Upper lobe of right lung (tissue), 1 donor: ENCODE results near the gene FGD6. TPM values are rescaled to one million over a fixed set of nuclear protein-coding genes. Genes with fewer than 3 reads are reported as not detected.
"Not testable (repeated sequence)": the region's sequence is repeated elsewhere in the genome, so short reads cannot be mapped to it uniquely, and the experiment has no call there.

ENCODE experiments used
- ATAC-seq: fragments of 200-7000 bp; cut with Tn5 transposase; one replicate; pipeline ENCODE4 v1.9.1; 2020; ENCODE audit warnings: mild to moderate bottlenecking, moderate library complexity
- DNase-seq: peaks from one replicate; pipeline ENCODE4 v3.0.0-alpha.2; 2020
- H3K27ac ChIP-seq: fragments of 200-600 bp; one replicate; pipeline ENCODE4 v1.8.0; 2022
- H3K27me3 ChIP-seq: fragments of 200-600 bp; one replicate; pipeline ENCODE4 v1.8.0; 2022; ENCODE audit warnings: mild to moderate bottlenecking
- H3K36me3 ChIP-seq: fragments of 200-600 bp; one replicate; pipeline ENCODE4 v1.8.0; 2022
- H3K4me1 ChIP-seq: fragments of 200-600 bp; one replicate; pipeline ENCODE4 v1.8.0; 2022
- H3K4me3 ChIP-seq: fragments of 200-600 bp; one replicate; pipeline ENCODE4 v1.8.0; 2022; ENCODE audit warnings: mild to moderate bottlenecking
- H3K9me3 ChIP-seq: fragments of 200-600 bp; one replicate; pipeline ENCODE4 v1.8.0; 2022
- CTCF ChIP-seq: fragments of 200-600 bp; IDR thresholded peaks from one replicate; pipeline ENCODE4 v1.8.0; 2022; ENCODE audit warnings: antibody characterized with exemption
- intact Hi-C: fragments of 100-400 bp; cut with DNase I; formaldehyde crosslinking; loops from one replicate; pipeline ENCODE4 v1.11.0; 2022
- total RNA-seq: library from RNA; stranded (reverse); fragmentation: NEBNext Ultra II Directional; extraction: Animal tissue kit (Norgen Biotek cat#: 25700); gene quantifications from one replicate; pipeline ENCODE4 v1.2.1, GENCODE V29; 2021
- donor health status: DM: no; HTN: yes; CAD: no; lungs with severe emphysema.

FGD6 gene
- total RNA-seq, 1 donor from 2014 or later, result 28.8 TPM

GRCh38 chr12:95248604-95249360, 31.5 kb upstream of the FGD6 start:
- TF ChIP-seq CTCF, result no peak
- DNase-seq (no peak), ATAC-seq (no peak)
- Histone ChIP-seq H3K27me3 (no peaks in the 10 kb centered on the region), H3K4me1 (peaks cover 8% of the 10 kb centered on the region), H3K4me3 (no peak overlapping the region), H3K9me3 (no peaks in the 10 kb centered on the region), H3K36me3 (peaks cover 26% of the 10 kb centered on the region), H3K27ac (no peak overlapping the region)
- intact Hi-C loops, result no loop called here

- ATAC-seq (no peak), DNase-seq (no peak)
- H3K4me3 ChIP-seq, result no peak overlapping the region
- peaks cover 8% of the 10 kb centered on the region for H3K4me1 ChIP-seq
- no peak overlapping the region for H3K27ac ChIP-seq
- no peak for TF ChIP-seq CTCF
- H3K36me3 ChIP-seq, result peaks cover 25% of the 10 kb centered on the region
- no peaks in the 10 kb centered on the region for H3K27me3 ChIP-seq
- intact Hi-C loops, result no loop called here
- no peaks in the 10 kb centered on the region for H3K9me3 ChIP-seq
Observed at GRCh38 chr12:95248095-95248494, 30.8 kb upstream of the FGD6 start.

- Histone ChIP-seq H3K36me3 (peaks cover 23% of the 10 kb centered on the region), H3K27me3 (no peaks in the 10 kb centered on the region), H3K27ac (no peak overlapping the region), H3K4me1 (peaks cover 4% of the 10 kb centered on the region), H3K4me3 (no peak overlapping the region), H3K9me3 (no peaks in the 10 kb centered on the region)
- ATAC-seq (no peak), DNase-seq (no peak)
- intact Hi-C loops, result no loop called here
- no peak for TF ChIP-seq CTCF
Observed at GRCh38 chr12:95244350-95244749, 27.1 kb upstream of the FGD6 start.

- no peak for TF ChIP-seq CTCF
- Histone ChIP-seq H3K36me3 (peaks cover 23% of the 10 kb centered on the region), H3K4me3 (no peak overlapping the region), H3K27me3 (no peaks in the 10 kb centered on the region), H3K27ac (no peak overlapping the region), H3K9me3 (no peaks in the 10 kb centered on the region), H3K4me1 (peaks cover 4% of the 10 kb centered on the region)
- DNase-seq, result no peak
- ATAC-seq, result no peak
- intact Hi-C loops, result no loop called here
Observed at GRCh38 chr12:95243497-95244183, 26.4 kb upstream of the FGD6 start.

GRCh38 chr12:95241761-95242506, 24.7 kb upstream of the FGD6 start:
- Histone ChIP-seq H3K9me3 (no peaks in the 10 kb centered on the region), H3K4me3 (no peak overlapping the region), H3K36me3 (peaks cover 23% of the 10 kb centered on the region), H3K4me1 (peaks cover 4% of the 10 kb centered on the region), H3K27me3 (no peaks in the 10 kb centered on the region), H3K27ac (no peak overlapping the region)
- ATAC-seq, result no peak
- intact Hi-C loops, result no loop called here
- TF ChIP-seq CTCF, result no peak
- DNase-seq, result no peak

GRCh38 chr12:95241138-95241537, 23.9 kb upstream of the FGD6 start:
- H3K4me3 ChIP-seq, H3K27me3 ChIP-seq, intact Hi-C loops, H3K27ac ChIP-seq, DNase-seq, H3K9me3 ChIP-seq, ATAC-seq, H3K4me1 ChIP-seq: not testable (repeated sequence)
- peaks cover 23% of the 10 kb centered on the region for H3K36me3 ChIP-seq
